ENCODE results near the gene PTOV1. TPM values are rescaled to one million over a fixed set of nuclear protein-coding genes. Genes with fewer than 3 reads are reported as not detected.
A peak's percentile ranks its signal among the peaks of the same experiment; 100 is the strongest.

The PTOV1 gene
- total RNA-seq, 1 donor from 2014 or later = 104 TPM

DNA sequence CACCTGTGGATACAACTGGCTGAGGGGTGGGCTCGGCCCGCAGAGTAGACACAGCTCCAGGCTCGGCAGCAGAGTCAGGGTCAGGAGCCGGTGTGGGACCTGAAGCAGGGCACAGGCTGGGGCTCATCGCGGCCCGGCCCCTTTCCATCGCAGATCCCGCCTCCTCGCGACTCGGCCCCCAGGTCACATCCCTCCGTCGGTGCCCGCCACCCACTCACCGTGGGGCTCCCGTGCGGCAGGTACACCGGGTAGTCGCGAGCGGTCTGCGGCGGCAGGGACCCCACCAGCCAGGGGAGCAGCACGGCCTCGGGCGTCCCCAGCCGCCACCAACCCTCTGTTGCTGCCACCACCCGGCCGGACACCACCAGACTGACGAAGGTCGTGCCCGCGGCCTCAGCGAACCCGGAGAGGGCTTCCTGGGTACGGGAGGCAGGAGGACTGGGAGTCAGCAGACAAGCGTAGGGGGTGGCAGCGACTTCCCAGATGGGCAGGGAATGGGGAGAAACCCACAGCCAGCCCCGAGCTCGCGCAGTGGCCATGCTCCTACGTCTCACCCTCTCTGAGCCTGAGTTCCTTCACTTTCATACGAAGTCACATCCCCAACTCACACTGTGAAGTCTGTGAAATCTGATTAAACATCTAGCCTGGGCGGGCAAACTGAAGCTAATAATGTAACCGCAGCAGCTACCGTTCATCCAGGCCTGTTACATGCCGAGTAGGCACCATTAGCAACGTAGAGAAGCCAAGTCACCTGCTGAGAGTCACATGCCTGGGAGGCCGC, 41.6 kb upstream of the PTOV1 start:
- Histone ChIP-seq H3K27ac (replicated peaks) (peak overlapping the region; percentile 93), H3K36me3 (peaks cover 30% of the 10 kb centered on the region), H3K27me3 (ENCODE audit: low read depth) (no peaks in the 10 kb centered on the region), H3K4me1 (peaks cover 45% of the 10 kb centered on the region), H3K4me3 (peak overlapping the region; percentile 89), H3K9me3 (replicated peaks) (no peaks in the 10 kb centered on the region)
- TF ChIP-seq, protein P1, sequence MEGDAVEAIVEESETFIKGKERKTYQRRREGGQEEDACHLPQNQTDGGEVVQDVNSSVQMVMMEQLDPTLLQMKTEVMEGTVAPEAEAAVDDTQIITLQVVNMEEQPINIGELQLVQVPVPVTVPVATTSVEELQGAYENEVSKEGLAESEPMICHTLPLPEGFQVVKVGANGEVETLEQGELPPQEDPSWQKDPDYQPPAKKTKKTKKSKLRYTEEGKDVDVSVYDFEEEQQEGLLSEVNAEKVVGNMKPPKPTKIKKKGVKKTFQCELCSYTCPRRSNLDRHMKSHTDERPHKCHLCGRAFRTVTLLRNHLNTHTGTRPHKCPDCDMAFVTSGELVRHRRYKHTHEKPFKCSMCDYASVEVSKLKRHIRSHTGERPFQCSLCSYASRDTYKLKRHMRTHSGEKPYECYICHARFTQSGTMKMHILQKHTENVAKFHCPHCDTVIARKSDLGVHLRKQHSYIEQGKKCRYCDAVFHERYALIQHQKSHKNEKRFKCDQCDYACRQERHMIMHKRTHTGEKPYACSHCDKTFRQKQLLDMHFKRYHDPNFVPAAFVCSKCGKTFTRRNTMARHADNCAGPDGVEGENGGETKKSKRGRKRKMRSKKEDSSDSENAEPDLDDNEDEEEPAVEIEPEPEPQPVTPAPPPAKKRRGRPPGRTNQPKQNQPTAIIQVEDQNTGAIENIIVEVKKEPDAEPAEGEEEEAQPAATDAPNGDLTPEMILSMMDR (IDR thresholded peaks at IDR 0.05; ENCODE audit: borderline replicate concordance) = no peak
- peak; percentile 70 for DNase-seq
- intact Hi-C loops (cut with micrococcal nuclease) = no loop called here

DNA sequence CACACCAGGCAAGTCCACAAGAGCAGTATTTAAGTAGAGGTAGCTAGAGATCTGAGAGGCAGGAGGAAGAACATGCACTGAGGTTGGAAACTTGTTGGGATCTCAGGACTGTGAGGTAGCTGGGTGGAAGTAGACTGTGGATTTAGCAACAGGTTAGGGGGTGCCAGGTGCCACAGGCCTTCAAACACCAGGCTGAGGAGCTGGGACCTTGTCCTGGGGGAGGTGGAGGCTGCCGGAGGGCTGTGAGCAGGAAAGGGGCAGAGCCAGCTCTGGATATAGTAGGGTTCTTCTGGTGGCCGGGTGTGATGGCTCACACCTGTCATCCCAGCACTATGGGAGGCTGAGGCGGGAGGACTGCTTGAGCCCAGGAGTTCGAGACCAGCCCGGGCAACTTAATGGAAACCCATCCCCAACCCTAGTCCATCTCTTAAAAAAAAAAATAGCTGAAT, 41.0 kb upstream of the PTOV1 start:
- H3K4me3 ChIP-seq = peak overlapping the region; percentile 89
- peaks cover 45% of the 10 kb centered on the region for H3K4me1 ChIP-seq
- H3K9me3 ChIP-seq (replicated peaks) = no peaks in the 10 kb centered on the region
- H3K27ac ChIP-seq (replicated peaks) = peak overlapping the region; percentile 93
- TF ChIP-seq, protein P1 (IDR thresholded peaks at IDR 0.05; ENCODE audit: borderline replicate concordance) = no peak
- H3K27me3 ChIP-seq (ENCODE audit: low read depth) = no peaks in the 10 kb centered on the region
- no peak for DNase-seq
- intact Hi-C loops (cut with micrococcal nuclease) = no loop called here
- peaks cover 24% of the 10 kb centered on the region for H3K36me3 ChIP-seq

DNA sequence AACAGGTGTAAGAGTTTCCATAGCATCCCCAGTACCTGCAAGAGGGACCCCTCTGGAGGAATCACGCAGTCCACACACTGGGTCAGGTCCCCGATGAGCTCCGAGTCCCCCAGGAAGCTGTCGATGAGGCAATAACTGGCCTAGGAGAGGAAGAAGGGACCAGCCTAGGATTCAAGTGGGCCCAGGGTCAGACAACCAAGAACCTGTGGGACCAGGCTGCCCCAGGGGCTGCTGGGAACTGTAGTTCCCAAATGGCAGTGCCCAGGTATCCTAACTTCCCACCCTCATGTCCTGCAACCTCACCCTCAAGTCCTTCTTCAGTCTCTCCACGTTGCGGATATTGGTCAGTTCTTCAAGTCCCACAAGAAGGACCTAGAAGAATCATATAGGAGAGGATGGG, 39.6 kb upstream of the PTOV1 start:
- Histone ChIP-seq H3K4me1 (peaks cover 45% of the 10 kb centered on the region), H3K27me3 (ENCODE audit: low read depth) (no peaks in the 10 kb centered on the region), H3K4me3 (no peak overlapping the region), H3K9me3 (replicated peaks) (no peaks in the 10 kb centered on the region), H3K36me3 (peaks cover 12% of the 10 kb centered on the region), H3K27ac (replicated peaks) (no peak overlapping the region)
- DNase-seq = no peak
- TF ChIP-seq, protein P1 (IDR thresholded peaks at IDR 0.05; ENCODE audit: borderline replicate concordance) = no peak
- intact Hi-C loops (cut with micrococcal nuclease) = no loop called here

DNA sequence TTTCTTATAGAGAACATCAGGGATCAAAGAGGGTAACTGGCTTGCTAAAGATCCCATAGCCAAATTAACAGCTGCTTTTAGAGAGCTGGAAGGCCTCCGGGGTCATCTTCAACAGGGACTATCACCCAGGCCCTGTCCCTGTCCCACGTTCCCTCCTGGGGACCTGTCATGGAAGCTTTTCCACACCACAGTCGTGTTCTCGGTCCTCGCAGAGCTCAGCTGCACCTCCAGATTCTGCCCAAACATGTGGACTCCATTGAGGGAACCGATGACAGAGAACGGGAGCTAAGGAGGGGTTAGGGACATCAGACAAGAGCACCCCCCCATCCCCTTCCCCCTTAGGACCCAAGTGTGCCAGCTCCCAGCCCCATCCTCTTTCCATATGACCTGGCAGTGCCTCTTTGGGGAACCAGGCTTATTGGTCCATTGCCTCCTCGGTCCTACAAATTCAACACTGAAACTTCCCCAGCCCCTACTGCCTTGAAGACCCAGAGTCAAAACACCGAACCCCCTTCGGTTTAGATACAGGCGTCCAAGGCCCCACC, 38.4 kb upstream of the PTOV1 start:
- Histone ChIP-seq H3K4me3 (peak overlapping the region; percentile 81), H3K27ac (replicated peaks) (peak overlapping the region; percentile 96), H3K27me3 (ENCODE audit: low read depth) (no peaks in the 10 kb centered on the region), H3K36me3 (peaks cover 1% of the 10 kb centered on the region), H3K4me1 (peaks cover 53% of the 10 kb centered on the region), H3K9me3 (replicated peaks) (no peaks in the 10 kb centered on the region)
- DNase-seq = no peak
- TF ChIP-seq, protein P1 (IDR thresholded peaks at IDR 0.05; ENCODE audit: borderline replicate concordance) = no peak
- intact Hi-C loops (cut with micrococcal nuclease) = no loop called here

DNA sequence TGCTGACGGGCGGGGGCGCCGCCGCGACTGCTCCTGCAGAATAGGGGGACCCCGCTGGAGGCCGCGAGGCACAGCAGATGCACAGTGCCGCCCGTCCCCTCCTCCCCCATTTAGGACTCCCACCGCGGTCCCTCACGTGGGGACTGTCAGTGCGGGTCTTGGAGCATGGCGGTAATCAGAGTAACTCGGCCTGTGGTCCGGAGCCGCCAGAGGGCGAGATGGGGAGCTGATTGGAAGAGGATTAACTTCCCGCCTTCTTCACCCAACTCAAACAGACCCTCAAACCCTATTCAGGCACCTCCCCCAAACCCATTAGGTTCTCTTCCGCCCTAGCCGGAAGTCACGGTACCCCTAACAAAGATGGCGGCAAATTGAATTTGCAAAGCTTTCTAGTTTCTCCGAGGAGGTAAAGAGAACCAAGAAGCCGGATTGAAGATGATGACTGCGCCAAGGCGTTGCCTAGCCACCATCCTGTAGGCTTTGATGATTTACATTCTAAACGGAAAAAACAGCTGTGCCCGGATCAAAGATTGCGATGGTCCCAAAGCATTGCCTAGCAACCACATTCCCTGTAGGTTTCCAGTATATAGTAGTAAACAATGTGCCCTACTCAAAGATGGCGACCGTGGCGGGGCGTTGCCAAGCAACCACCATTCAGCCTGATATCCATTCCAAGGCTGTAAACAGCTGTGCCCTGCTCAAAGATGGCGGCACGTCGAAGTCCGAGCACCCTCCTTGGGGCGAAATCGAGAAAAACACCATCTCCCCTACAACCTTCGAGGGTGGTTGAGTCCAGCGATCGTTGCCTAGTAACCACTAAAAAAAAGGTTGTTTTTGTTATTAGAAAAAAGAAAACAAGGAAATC, 37.7 kb upstream of the PTOV1 start, which contains the start of gene FUZ:
Gene FUZ (minus strand): TSS at position 296 of the 865 bp plus-strand sequence. CDS start 186 bp downstream, at position 110.
- H3K36me3 ChIP-seq = no peaks in the 10 kb centered on the region
- H3K27ac ChIP-seq (replicated peaks) = peak within 1 kb of the TSS; percentile 96
- H3K9me3 ChIP-seq (replicated peaks) = no peaks in the 10 kb centered on the region
- H3K4me1 ChIP-seq = peaks cover 56% of the 10 kb centered on the region
- H3K27me3 ChIP-seq (ENCODE audit: low read depth) = no peaks in the 10 kb centered on the region
- intact Hi-C loops (cut with micrococcal nuclease) = no loop called here
- H3K4me3 ChIP-seq = peak within 1 kb of the TSS; percentile 81
- peak; percentile 98 for DNase-seq
- TF ChIP-seq, protein P1 (IDR thresholded peaks at IDR 0.05; ENCODE audit: borderline replicate concordance) = peak; percentile 49
